ENCODE results near the gene CDR2L.

The CDR2L gene

GRCh38 chr17:74952431-74953133, 34.9 kb upstream of the CDR2L start:
- no peak overlapping the region for H3K27ac Mint-ChIP-seq
- peaks cover 55% of the 10 kb centered on the region for H3K27me3 Mint-ChIP-seq
- peaks cover 8% of the 10 kb centered on the region for H3K4me1 Mint-ChIP-seq (ENCODE audit: low read depth)
- no peak overlapping the region for H3K4me3 Mint-ChIP-seq
- H3K9me3 Mint-ChIP-seq, result peaks cover 8% of the 10 kb centered on the region
- no peaks in the 10 kb centered on the region for H3K36me3 Mint-ChIP-seq (ENCODE audit: low read depth)
- intact Hi-C loops (cut with micrococcal nuclease), result no loop called here

- Mint-ChIP-seq H3K4me1 (ENCODE audit: low read depth) (peaks cover 8% of the 10 kb centered on the region), H3K36me3 (ENCODE audit: low read depth) (no peaks in the 10 kb centered on the region), H3K27ac (no peak overlapping the region), H3K9me3 (peaks cover 8% of the 10 kb centered on the region), H3K4me3 (no peak overlapping the region), H3K27me3 (peaks cover 55% of the 10 kb centered on the region)
- intact Hi-C loops (cut with micrococcal nuclease), result no loop called here
Observed at GRCh38 chr17:74953134-74953687, 34.2 kb upstream of the CDR2L start.

- Mint-ChIP-seq H3K9me3 (peaks cover 8% of the 10 kb centered on the region), H3K4me3 (no peak overlapping the region), H3K36me3 (ENCODE audit: low read depth) (no peaks in the 10 kb centered on the region), H3K27me3 (peaks cover 56% of the 10 kb centered on the region), H3K4me1 (ENCODE audit: low read depth) (peaks cover 8% of the 10 kb centered on the region), H3K27ac (no peak overlapping the region)
- intact Hi-C loops (cut with micrococcal nuclease), result no loop called here
Observed at GRCh38 chr17:74954115-74954514, 33.3 kb upstream of the CDR2L start.

- peaks cover 8% of the 10 kb centered on the region for H3K9me3 Mint-ChIP-seq
- H3K4me1 Mint-ChIP-seq (ENCODE audit: low read depth), result peaks cover 9% of the 10 kb centered on the region
- peaks cover 61% of the 10 kb centered on the region for H3K27me3 Mint-ChIP-seq
- intact Hi-C loops (cut with micrococcal nuclease), result no loop called here
- H3K36me3 Mint-ChIP-seq (ENCODE audit: low read depth), result no peaks in the 10 kb centered on the region
- no peak overlapping the region for H3K4me3 Mint-ChIP-seq
- no peak overlapping the region for H3K27ac Mint-ChIP-seq
Observed at GRCh38 chr17:74954665-74955421, 32.6 kb upstream of the CDR2L start.

DNA sequence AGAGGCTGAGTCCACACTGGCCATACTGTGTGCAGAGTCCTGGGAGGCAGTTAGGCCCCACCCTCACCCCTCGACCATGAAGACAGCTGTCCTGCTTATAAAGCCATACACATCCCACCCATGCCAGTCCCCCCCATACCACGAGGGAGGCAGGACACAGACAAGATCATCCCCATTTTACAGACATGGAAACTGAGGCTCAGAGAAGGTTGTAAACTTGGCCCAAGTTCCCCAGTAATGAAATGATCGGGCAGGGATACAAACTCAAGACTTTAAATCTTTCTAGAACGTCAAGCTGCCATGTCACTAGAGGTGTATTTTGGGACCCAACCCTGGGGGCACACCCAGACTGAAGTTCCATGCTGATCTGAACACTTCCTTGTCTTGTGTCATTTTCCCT, 31.3 kb upstream of the CDR2L start:
- Mint-ChIP-seq H3K4me3 (no peak overlapping the region), H3K36me3 (ENCODE audit: low read depth) (no peaks in the 10 kb centered on the region), H3K9me3 (peaks cover 8% of the 10 kb centered on the region), H3K4me1 (ENCODE audit: low read depth) (peaks cover 21% of the 10 kb centered on the region), H3K27me3 (peaks cover 60% of the 10 kb centered on the region), H3K27ac (no peak overlapping the region)
- intact Hi-C loops (cut with micrococcal nuclease), result no loop called here

DNA sequence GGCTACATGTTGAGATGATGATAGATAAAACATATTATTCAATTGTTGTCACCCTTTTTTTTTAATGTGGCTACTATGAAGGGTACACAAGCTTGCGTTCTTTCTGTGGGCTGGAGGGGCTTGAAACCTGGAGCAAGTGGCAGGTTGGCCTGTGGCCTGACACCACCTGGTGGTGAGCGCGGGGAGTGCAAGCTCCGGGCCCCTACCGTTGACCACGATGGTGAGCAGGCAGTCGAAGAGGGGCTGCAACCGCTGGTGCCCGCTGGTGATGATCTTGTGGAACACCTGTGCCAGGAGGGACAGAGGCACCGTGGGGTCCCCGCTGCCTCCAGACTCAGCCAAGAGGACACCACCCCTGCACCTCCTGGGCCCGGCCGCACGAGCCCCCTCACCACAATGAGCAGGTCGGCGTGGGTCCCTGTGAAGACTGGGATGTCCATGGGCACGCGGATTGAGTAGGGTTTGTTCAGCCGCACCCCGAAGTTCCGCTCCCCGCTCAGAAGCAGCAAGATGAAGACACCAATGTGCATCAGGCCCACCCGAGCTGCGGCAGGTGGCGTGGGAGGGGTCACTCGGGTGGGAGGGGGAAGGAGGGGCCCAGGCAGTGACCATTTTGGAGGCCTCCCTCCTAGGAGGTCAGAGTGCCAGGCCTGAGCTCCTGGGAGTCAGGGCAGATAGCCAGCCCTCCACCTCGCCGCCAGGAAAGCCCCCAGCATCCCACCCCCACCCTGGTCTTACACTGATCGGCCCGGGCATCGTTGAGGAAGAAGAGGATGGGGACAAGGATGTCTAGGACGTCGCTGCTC, 29.3 kb upstream of the CDR2L start:
- no peak overlapping the region for H3K4me3 Mint-ChIP-seq
- H3K27ac Mint-ChIP-seq, result no peak overlapping the region
- peaks cover 63% of the 10 kb centered on the region for H3K27me3 Mint-ChIP-seq

DNA sequence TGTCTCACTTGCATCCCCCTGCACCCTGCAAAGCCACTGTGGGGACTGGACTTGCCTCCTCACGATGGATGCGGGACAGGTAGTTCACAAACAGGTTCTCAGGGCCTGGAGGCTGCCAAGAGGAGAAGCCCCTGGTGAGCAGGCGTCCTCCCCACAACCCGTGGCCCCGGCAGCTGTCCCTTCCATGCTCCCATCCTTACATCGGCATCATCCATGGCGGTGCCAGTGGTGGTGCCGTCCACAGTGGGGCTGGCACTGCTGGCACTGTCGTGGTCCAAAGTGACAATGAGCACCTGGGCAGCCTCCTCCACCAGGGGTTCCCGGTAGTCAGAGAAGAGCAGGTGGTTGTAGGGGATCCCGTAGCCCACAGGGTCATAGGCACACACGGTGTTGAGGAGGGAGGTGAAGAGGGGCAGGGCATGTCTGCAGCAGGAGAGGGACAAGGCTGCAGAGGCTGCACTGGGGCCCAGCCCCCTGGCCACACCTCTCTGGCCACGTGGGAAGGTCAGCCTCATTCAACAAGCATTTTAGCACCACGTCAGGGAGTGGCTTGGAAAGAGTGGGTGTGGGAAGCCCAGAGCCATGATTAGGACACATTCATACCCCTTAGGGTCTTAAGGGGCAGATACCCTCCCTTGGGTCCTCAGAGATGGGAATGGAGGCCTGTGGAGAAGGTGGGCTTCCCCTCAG, 27.5 kb upstream of the CDR2L start:
- H3K4me3 Mint-ChIP-seq, result no peak overlapping the region
- H3K27ac Mint-ChIP-seq, result no peak overlapping the region

More for the DNA sequence above, 29.3 kb upstream of the CDR2L start:
- Mint-ChIP-seq H3K4me1 (ENCODE audit: low read depth) (peaks cover 21% of the 10 kb centered on the region), H3K36me3 (ENCODE audit: low read depth) (no peaks in the 10 kb centered on the region), H3K9me3 (peaks cover 8% of the 10 kb centered on the region)
- intact Hi-C loops (cut with micrococcal nuclease), result loop anchor here (1.0 kb wide), 1 partner anchor 35 kb away; the partner anchor contains the start of gene USH1G

GRCh38 chr17:74960570-74961342, 26.7 kb upstream of the CDR2L start:
- H3K36me3 Mint-ChIP-seq (ENCODE audit: low read depth), result no peaks in the 10 kb centered on the region
- H3K4me3 Mint-ChIP-seq, result no peak overlapping the region
- H3K27me3 Mint-ChIP-seq, result peaks cover 58% of the 10 kb centered on the region
- no peak overlapping the region for H3K27ac Mint-ChIP-seq
- peaks cover 18% of the 10 kb centered on the region for H3K4me1 Mint-ChIP-seq (ENCODE audit: low read depth)
- intact Hi-C loops (cut with micrococcal nuclease), result loop anchor here (1.0 to 2.0 kb wide), 2 partner anchors 46 to 240 kb away; no protein-coding TSS in a partner anchor
- peaks cover 8% of the 10 kb centered on the region for H3K9me3 Mint-ChIP-seq

More for the DNA sequence above, 27.5 kb upstream of the CDR2L start:
- intact Hi-C loops (cut with micrococcal nuclease), result loop anchor here (2.0 kb wide), 1 partner anchor 241 kb away; no protein-coding TSS in a partner anchor
- Mint-ChIP-seq H3K4me1 (ENCODE audit: low read depth) (peaks cover 18% of the 10 kb centered on the region), H3K27me3 (peaks cover 57% of the 10 kb centered on the region), H3K9me3 (peaks cover 8% of the 10 kb centered on the region), H3K36me3 (ENCODE audit: low read depth) (no peaks in the 10 kb centered on the region)

- Mint-ChIP-seq H3K27me3 (peaks cover 49% of the 10 kb centered on the region), H3K27ac (no peak overlapping the region), H3K4me1 (ENCODE audit: low read depth) (peaks cover 18% of the 10 kb centered on the region), H3K36me3 (ENCODE audit: low read depth) (no peaks in the 10 kb centered on the region), H3K9me3 (peaks cover 1% of the 10 kb centered on the region), H3K4me3 (no peak overlapping the region)
- intact Hi-C loops (cut with micrococcal nuclease), result loop anchor here (1.0 to 2.0 kb wide), 2 partner anchors 44 to 239 kb away; no protein-coding TSS in a partner anchor
Observed at GRCh38 chr17:74961657-74962350, 25.6 kb upstream of the CDR2L start.

DNA sequence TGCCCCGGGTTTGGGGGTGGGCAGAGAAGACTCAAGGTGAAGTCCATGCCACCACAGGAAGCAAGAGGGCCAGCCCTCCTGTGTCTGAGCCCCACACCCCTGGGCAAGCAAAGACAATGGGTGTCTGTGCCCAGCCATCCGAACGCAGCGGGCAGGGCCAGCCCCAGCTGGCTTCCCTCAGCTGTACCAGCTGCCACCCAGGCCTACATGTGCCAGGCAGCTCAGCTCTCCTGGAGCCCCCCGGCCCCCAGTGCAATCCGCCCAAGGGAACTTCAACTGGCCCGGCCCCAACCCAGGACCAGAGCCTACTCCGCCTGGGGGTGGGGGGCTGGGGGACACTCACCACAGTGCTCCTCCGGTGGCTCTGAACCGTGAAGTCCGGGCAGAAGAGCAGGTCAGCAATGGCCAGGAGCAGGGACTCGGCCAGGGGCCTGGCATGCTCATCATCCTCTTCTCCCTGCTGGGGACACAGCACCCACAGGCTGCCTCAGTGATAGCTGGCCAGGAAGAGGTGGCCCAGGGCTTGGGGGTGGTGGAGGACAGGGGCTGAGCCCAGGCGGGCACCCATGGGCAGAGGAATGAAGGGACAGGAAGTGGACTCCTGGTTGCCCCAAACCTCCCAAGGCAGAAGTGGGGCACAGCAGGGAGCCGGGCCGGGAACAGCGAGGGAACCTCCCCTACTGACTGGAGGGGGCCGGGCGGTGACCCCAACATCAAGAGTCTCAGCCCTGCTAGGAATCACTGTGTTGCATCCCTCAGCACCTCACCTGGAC, 24.6 kb upstream of the CDR2L start:
- no peak overlapping the region for H3K4me3 Mint-ChIP-seq
- no peaks in the 10 kb centered on the region for H3K36me3 Mint-ChIP-seq (ENCODE audit: low read depth)
- H3K4me1 Mint-ChIP-seq (ENCODE audit: low read depth), result peaks cover 18% of the 10 kb centered on the region
- H3K27ac Mint-ChIP-seq, result no peak overlapping the region
- no peaks in the 10 kb centered on the region for H3K9me3 Mint-ChIP-seq
- intact Hi-C loops (cut with micrococcal nuclease), result no loop called here
- H3K27me3 Mint-ChIP-seq, result peaks cover 51% of the 10 kb centered on the region

DNA sequence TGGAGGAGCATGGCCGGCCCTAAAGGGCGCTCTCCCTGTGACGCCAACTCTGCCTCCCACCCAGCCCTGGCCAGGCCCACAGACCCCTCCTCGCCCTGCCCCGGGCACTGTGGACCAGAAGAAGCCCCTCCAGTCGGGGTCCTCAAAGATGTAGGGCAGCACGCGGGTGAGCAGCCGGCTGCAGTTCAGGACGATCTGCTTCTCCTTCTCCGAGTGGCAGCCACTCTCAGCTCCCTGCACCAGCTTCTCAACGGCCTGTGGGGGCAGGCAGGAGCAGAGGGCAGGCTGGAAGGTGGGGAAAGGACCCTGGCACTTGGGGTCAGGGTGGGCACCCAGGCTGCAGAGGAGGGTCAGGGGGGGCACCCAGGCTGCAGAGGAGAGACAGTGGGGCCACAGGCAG, 23.8 kb upstream of the CDR2L start:
- intact Hi-C loops (cut with micrococcal nuclease), result no loop called here
- Mint-ChIP-seq H3K27ac (no peak overlapping the region), H3K36me3 (ENCODE audit: low read depth) (no peaks in the 10 kb centered on the region), H3K9me3 (no peaks in the 10 kb centered on the region), H3K4me1 (ENCODE audit: low read depth) (peaks cover 18% of the 10 kb centered on the region), H3K27me3 (peaks cover 46% of the 10 kb centered on the region), H3K4me3 (no peak overlapping the region)

Data from dendritic cell treated with granulocyte-macrophage colony-stimulating factor and Interleukin-4, amounts not matched to agents 40 ng/mL and 50 ng/mL, for 4 days (primary cell).